GM06990 (cell line): ENCODE measurements around the gene PPP1R11.
A peak's percentile ranks its signal among the peaks of the same experiment; 100 is the strongest.
"Not testable (repeated sequence)": the region's sequence is repeated elsewhere in the genome, so short reads cannot be mapped to it uniquely, and the experiment has no call there.

Experiments used
- DNase-seq: peaks from one replicate; pipeline ENCODE4 v3.0.0-alpha.2; 2011; ENCODE audit not compliant: insufficient read length; ENCODE audit errors: extremely low read depth
- H3K27me3 ChIP-seq: replicated peaks from 2 replicates; pipeline ENCODE4 v1.6.0; 2011; ENCODE audit warnings: low read length; ENCODE audit not compliant: control insufficient read depth, insufficient read depth
- H3K36me3 ChIP-seq: 2 replicates; pipeline ENCODE4 v1.5.1; 2011; ENCODE audit warnings: low read length; ENCODE audit not compliant: control insufficient read depth, insufficient read depth
- H3K4me3 ChIP-seq: replicated peaks from 2 replicates; pipeline ENCODE4 v1.5.1; 2011; ENCODE audit warnings: low read depth, mild to moderate bottlenecking, control low read depth, low read length
- TF ChIP-seq, protein P1 (sequence below): IDR thresholded peaks from 2 replicates; pipeline ENCODE4 v1.5.1; 2011; ENCODE audit warnings: low read length, control low read depth, mild to moderate bottlenecking, inconsistent platforms; ENCODE audit not compliant: insufficient read depth, poor library complexity, severe bottlenecking

PPP1R11 gene

DNA sequence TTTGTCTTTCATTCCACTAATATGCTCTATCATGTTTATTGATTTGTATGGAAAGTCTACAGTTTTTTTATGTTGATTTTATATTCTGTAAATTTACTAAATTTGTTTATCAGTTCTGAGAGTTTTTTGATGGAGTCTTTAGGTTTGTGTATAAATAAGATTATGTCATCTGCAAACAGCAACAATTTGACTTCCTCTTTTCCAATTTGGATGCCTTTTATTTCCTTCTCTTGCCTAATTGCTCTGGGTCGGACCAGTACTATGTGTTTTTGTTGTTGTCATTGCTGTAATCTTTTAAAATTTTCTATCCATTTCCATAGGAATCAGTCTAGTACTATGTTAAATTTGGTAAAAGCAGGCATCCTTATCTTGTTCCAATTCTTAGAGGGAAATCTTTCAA lies 37.4 kb upstream of the PPP1R11 start:
- Histone ChIP-seq H3K4me3 (no peak overlapping the region), H3K36me3 (no peaks in the 10 kb centered on the region)
- TF ChIP-seq, protein P1, sequence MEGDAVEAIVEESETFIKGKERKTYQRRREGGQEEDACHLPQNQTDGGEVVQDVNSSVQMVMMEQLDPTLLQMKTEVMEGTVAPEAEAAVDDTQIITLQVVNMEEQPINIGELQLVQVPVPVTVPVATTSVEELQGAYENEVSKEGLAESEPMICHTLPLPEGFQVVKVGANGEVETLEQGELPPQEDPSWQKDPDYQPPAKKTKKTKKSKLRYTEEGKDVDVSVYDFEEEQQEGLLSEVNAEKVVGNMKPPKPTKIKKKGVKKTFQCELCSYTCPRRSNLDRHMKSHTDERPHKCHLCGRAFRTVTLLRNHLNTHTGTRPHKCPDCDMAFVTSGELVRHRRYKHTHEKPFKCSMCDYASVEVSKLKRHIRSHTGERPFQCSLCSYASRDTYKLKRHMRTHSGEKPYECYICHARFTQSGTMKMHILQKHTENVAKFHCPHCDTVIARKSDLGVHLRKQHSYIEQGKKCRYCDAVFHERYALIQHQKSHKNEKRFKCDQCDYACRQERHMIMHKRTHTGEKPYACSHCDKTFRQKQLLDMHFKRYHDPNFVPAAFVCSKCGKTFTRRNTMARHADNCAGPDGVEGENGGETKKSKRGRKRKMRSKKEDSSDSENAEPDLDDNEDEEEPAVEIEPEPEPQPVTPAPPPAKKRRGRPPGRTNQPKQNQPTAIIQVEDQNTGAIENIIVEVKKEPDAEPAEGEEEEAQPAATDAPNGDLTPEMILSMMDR: no peak

DNA sequence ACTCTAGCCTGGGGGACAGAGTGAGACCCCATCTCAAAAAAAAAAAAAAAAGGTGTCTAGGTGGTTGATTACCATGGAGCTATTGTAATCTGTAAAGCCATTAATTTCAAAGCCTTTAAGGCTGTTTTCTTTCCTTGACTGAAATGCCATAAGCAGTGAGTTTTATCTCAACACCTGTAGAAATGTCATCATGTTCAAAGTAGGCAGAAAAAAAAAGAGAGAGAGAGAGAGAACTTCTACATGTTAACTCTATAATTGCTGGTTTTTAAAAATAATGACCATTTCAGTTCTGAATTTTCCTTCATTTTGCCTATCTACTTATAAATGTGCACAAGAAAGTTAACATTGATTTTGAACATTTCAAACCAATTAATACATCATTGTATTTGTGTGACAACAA lies 35.6 kb upstream of the PPP1R11 start:
- H3K4me3 ChIP-seq: no peak overlapping the region
- TF ChIP-seq, protein P1: no peak
- H3K27me3 ChIP-seq: no peaks in the 10 kb centered on the region
- DNase-seq: no peak
- 0 out of 2 replicates have a peak, but pooled peaks cover 1% of the 10 kb centered on the region for H3K36me3 ChIP-seq

More for the DNA sequence above, 37.4 kb upstream of the PPP1R11 start:
- no peaks in the 10 kb centered on the region for H3K27me3 ChIP-seq
- DNase-seq: no peak

DNA sequence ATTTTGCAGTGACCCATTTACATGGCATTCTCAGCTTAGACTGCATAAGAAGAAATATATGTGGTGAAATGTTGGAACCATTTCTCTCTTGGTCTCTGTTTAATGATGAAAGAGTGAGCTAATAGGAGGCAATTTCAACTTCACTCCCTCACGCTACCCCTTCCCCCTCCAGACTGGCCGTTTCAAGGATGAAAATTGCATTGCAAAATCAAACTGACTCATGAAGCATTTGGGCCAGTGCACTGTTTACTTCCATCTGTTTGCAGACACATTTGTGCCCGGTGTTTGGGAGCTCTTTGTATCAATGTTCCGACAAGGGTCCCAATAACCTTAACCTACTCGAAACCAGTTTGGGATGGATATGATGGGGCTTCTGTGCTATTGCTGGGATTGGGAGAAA lies 33.6 kb upstream of the PPP1R11 start:
- not testable (repeated sequence) for H3K27me3 ChIP-seq, H3K4me3 ChIP-seq, DNase-seq, H3K36me3 ChIP-seq

DNA sequence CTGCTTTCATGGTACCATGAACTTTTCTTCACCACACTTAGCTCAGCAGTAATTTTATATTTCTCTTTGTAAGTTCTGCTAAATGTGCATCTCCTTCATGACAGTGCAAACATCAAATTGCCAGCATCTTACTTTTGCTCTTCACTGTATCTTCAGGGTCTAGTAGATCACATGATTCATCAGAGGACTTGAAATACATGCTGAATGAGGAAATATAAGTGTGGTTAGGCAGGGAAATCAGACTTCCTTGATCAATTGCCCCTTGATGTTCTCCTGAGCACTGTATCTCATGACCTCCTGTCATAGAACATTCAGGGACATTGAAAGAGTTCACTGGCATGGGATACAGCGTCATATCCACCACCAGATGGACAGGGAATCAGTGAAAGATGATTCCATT lies 31.2 kb upstream of the PPP1R11 start:
- H3K4me3 ChIP-seq: no peak overlapping the region
- TF ChIP-seq, protein P1: no peak
- H3K36me3 ChIP-seq: 0 out of 2 replicates have a peak, but pooled peaks cover 1% of the 10 kb centered on the region
- no peak for DNase-seq
- H3K27me3 ChIP-seq: no peaks in the 10 kb centered on the region

DNA sequence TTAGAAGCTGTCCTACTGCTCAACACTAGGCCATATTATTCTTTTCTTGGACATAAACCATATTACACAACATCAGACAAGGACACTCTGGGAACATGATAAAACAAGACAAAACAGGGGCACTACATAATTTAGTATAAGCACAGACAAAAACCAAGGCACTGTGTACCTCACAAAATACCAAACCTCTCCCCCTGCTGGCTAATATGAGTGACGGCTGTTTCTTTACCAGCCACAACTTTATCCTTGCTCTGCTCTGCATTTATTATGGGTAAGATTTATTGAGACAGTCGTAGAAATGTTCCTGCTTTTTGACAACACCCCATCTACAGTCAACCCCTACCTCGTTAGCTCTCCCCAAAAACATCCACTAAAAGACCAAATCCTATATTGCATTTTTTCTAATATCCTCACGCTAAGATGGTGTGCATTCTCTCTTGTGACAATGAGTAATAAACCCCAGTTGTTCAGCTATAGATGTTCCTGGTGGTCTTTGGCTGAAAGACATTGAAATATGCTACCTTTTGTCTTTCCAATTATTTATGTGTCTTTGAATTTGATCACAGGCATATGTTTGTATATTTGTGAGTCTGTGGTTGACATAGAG lies 29.7 kb upstream of the PPP1R11 start:
- no peak for DNase-seq
- TF ChIP-seq, protein P1: peak; percentile 54
- Histone ChIP-seq H3K4me3 (no peak overlapping the region), H3K27me3 (no peaks in the 10 kb centered on the region), H3K36me3 (0 out of 2 replicates have a peak, but pooled peaks cover 1% of the 10 kb centered on the region)

DNA sequence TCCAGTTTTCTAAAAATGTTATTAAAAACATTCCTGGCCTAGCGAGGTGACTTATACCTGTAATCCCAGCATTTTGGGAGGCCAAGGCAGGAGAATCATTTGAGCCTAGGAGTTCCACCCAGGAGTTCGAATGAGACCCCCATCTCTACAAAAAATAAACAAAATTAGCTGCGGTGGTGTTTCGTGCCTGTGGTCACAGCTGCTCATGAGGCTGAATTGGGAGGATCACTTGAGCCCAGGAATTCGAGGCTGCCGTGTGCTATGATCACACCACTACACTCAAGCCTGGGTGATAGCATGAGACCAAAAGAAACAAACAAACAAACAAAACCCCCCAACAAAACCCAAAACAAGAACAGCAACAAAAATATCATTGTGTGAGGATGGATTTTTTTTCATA lies 25.8 kb upstream of the PPP1R11 start:
- H3K4me3 ChIP-seq: no peak overlapping the region
- H3K36me3 ChIP-seq: no peaks in the 10 kb centered on the region
- DNase-seq: no peak
- no peaks in the 10 kb centered on the region for H3K27me3 ChIP-seq
- TF ChIP-seq, protein P1: no peak
